ENCODE measurements around the gene MAP1A. TPM values are rescaled to one million over a fixed set of nuclear protein-coding genes. Genes with fewer than 3 reads are reported as not detected.

Gene MAP1A
- total and polyA plus RNA-seq, 2 donors (not counting 1 experiment from before 2014, with no cell fraction given) = 0.03 to 0.07 TPM

GRCh38 chr15:43541785-43542184, 24.4 kb downstream of the MAP1A start:
- Mint-ChIP-seq H3K27me3 (no peaks in the 10 kb centered on the region), H3K27ac (no peak overlapping the region), H3K9me3 (ENCODE audit: insufficient read depth) (no peaks in the 10 kb centered on the region), H3K4me3 (no peak overlapping the region), H3K4me1 (no peaks in the 10 kb centered on the region)
- H3K9me3 ChIP-seq (ENCODE audit: control extremely low read depth in 1 of 3, control insufficient read depth in 2 of 3, insufficient read depth in 1 of 3, low read length in 2 of 3) = no peaks in the 10 kb centered on the region
- H3K4me3 ChIP-seq (ENCODE audit: control extremely low read depth in 1 of 5, extremely low read depth in 1 of 5, insufficient read depth in 1 of 5, low read depth in 2 of 5, low read length in 4 of 5) = no peak overlapping the region
- H3K79me2 ChIP-seq (ENCODE audit: control insufficient read depth, insufficient read depth, low read length) = no peaks in the 10 kb centered on the region
- H4K20me1 ChIP-seq (ENCODE audit: control insufficient read depth, insufficient read depth, low read length, poor library complexity, severe bottlenecking) = no peaks in the 10 kb centered on the region
- intact Hi-C loops (cut with micrococcal nuclease) = no loop called here
- ATAC-seq (ENCODE audit: low read depth) (no peak), DNase-seq (no peak)
- peaks cover 0 to 3% of the 10 kb centered on the region in 2 experiments for H3K36me3 ChIP-seq (replicated peaks in 1 of 2; ENCODE audit: control extremely low read depth in 1 of 2, control insufficient read depth in 1 of 2, extremely low read depth in 1 of 2, insufficient read depth in 2 of 2, low read length in 1 of 2)
- ChIA-PET POLR2A (no interaction called here), CTCF (no interaction called here)
- no peak overlapping the region for H2AFZ ChIP-seq (ENCODE audit: insufficient read depth, low read depth, low read length, poor library complexity, severe bottlenecking)
- H3K4me1 ChIP-seq (ENCODE audit: control insufficient read depth in 2 of 2, insufficient read depth in 2 of 2, low read length in 2 of 2) = no peaks in the 10 kb centered on the region
- no peak overlapping the region for H3K4me2 ChIP-seq (replicated peaks; ENCODE audit: low read depth, low read length, poor library complexity, severe bottlenecking)
- H3K27me3 ChIP-seq (replicated peaks in 1 of 4; ENCODE audit: control extremely low read depth in 1 of 4, control insufficient read depth in 3 of 4, insufficient read depth in 4 of 4, low read length in 3 of 4) = no peaks in the 10 kb centered on the region
- TF ChIP-seq CTCF (IDR thresholded peaks at IDR 0.05) = no peak
- TF ChIP-seq EZH2 (IDR thresholded peaks at IDR 0.05; ENCODE audit: borderline replicate concordance, insufficient read depth, low read depth, low read length, poor library complexity, severe bottlenecking) = no peak
- no peak overlapping the region for H3K27ac ChIP-seq (ENCODE audit: low read length in 2 of 2)
- H3K9ac ChIP-seq (ENCODE audit: low read length) = no peak overlapping the region

DNA sequence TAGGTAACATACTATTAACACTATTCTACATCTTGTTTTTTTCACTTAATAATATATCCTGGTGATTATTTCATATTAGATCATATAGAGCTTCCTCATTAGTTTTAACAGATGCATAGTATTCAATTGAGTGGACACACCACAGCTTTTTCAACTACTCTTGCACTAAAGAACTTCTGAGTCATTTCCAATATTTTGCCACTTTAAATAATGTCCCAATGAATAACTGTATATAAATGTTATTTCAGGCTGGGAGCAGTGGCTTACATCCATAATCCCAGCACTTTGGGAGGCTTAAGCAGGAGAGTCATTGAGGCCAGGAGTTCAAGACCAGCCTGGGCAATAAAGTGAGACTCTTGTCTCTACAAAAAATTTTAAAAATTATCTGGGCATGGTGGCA, 26.9 kb downstream of the MAP1A start:
- ChIA-PET CTCF (no interaction called here), POLR2A (no interaction called here)
- Mint-ChIP-seq H3K27ac (no peak overlapping the region), H3K4me1 (no peaks in the 10 kb centered on the region), H3K4me3 (no peak overlapping the region), H3K9me3 (ENCODE audit: insufficient read depth) (no peaks in the 10 kb centered on the region), H3K27me3 (no peaks in the 10 kb centered on the region)
- H3K4me1 ChIP-seq (ENCODE audit: control insufficient read depth in 2 of 2, insufficient read depth in 2 of 2, low read length in 2 of 2) = no peaks in the 10 kb centered on the region
- no peaks in the 10 kb centered on the region for H3K79me2 ChIP-seq (ENCODE audit: control insufficient read depth, insufficient read depth, low read length)
- H3K27me3 ChIP-seq (replicated peaks in 1 of 4; ENCODE audit: control extremely low read depth in 1 of 4, control insufficient read depth in 3 of 4, insufficient read depth in 4 of 4, low read length in 3 of 4) = no peaks in the 10 kb centered on the region
- H2AFZ ChIP-seq (ENCODE audit: insufficient read depth, low read depth, low read length, poor library complexity, severe bottlenecking) = no peak overlapping the region
- no peak overlapping the region for H3K9ac ChIP-seq (ENCODE audit: low read length)
- no peak overlapping the region for H3K4me3 ChIP-seq (ENCODE audit: control extremely low read depth in 1 of 5, extremely low read depth in 1 of 5, insufficient read depth in 1 of 5, low read depth in 2 of 5, low read length in 4 of 5)
- no peak overlapping the region for H3K4me2 ChIP-seq (replicated peaks; ENCODE audit: low read depth, low read length, poor library complexity, severe bottlenecking)
- no peak overlapping the region for H3K27ac ChIP-seq (ENCODE audit: low read length in 2 of 2)
- no peaks in the 10 kb centered on the region for H4K20me1 ChIP-seq (ENCODE audit: control insufficient read depth, insufficient read depth, low read length, poor library complexity, severe bottlenecking)
- intact Hi-C loops (cut with micrococcal nuclease) = no loop called here
- ATAC-seq (ENCODE audit: low read depth) (no peak), DNase-seq (no peak)
- peaks cover 0 to 4% of the 10 kb centered on the region in 2 experiments for H3K36me3 ChIP-seq (replicated peaks in 1 of 2; ENCODE audit: control extremely low read depth in 1 of 2, control insufficient read depth in 1 of 2, extremely low read depth in 1 of 2, insufficient read depth in 2 of 2, low read length in 1 of 2)
- TF ChIP-seq CTCF (IDR thresholded peaks at IDR 0.05) = no peak
- no peak for TF ChIP-seq EZH2 (IDR thresholded peaks at IDR 0.05; ENCODE audit: borderline replicate concordance, insufficient read depth, low read depth, low read length, poor library complexity, severe bottlenecking)
- peaks cover 0 to 3% (median 2%) of the 10 kb centered on the region in 3 donors for H3K9me3 ChIP-seq (ENCODE audit: control extremely low read depth in 1 of 3, control insufficient read depth in 2 of 3, insufficient read depth in 1 of 3, low read length in 2 of 3)

All from B cell (primary cell).